ENCODE data around the gene TMIGD1.
A peak's percentile ranks its signal among the peaks of the same experiment; 100 is the strongest.

Gene TMIGD1

GRCh38 chr17:30379303-30379902 lies 45.5 kb upstream of the TMIGD1 start:
- ATAC-seq, result peak; percentile 21
- TF ChIP-seq TSHZ2 (CRISPR knock-in tag; IDR thresholded peaks at IDR 0.05), result no peak
- TF ChIP-seq PATZ1 (CRISPR knock-in tag; IDR thresholded peaks at IDR 0.05; ENCODE audit: borderline replicate concordance), result no peak
- no peak for TF ChIP-seq ZNF8 (CRISPR knock-in tag; IDR thresholded peaks at IDR 0.05)
- TF ChIP-seq ZFP3 (CRISPR knock-in tag; IDR thresholded peaks at IDR 0.05), result no peak
- TF ChIP-seq ZFP30 (CRISPR knock-in tag; IDR thresholded peaks at IDR 0.05), result no peak
- no peak for TF ChIP-seq GLIS3 (CRISPR knock-in tag; IDR thresholded peaks at IDR 0.05)
- TF ChIP-seq TCF4 (CRISPR knock-in tag; IDR thresholded peaks at IDR 0.05; ENCODE audit: borderline replicate concordance), result no peak
- TF ChIP-seq OSR1 (CRISPR knock-in tag; IDR thresholded peaks at IDR 0.05), result no peak
- no peak for TF ChIP-seq RARB (CRISPR knock-in tag; IDR thresholded peaks at IDR 0.05)
- TF ChIP-seq SNAI2 (CRISPR knock-in tag; IDR thresholded peaks at IDR 0.05), result no peak
- TF ChIP-seq ZNF565 (CRISPR knock-in tag; conservative IDR thresholded peaks at IDR 0.05; ENCODE audit: low read depth), result no peak
- no peak for TF ChIP-seq POU6F1 (CRISPR knock-in tag; IDR thresholded peaks at IDR 0.05; ENCODE audit: borderline replicate concordance, low read depth)
- no peak for TF ChIP-seq CSDC2 (CRISPR knock-in tag; IDR thresholded peaks at IDR 0.05)
- TF ChIP-seq ARNTL (CRISPR knock-in tag; IDR thresholded peaks at IDR 0.05; ENCODE audit: borderline replicate concordance, low read depth), result no peak
- no peak for TF ChIP-seq PPARA (CRISPR knock-in tag; IDR thresholded peaks at IDR 0.05; ENCODE audit: borderline replicate concordance)
- TF ChIP-seq BACH2 (CRISPR knock-in tag; IDR thresholded peaks at IDR 0.05; ENCODE audit: borderline replicate concordance), result no peak
- TF ChIP-seq TOX (CRISPR knock-in tag; IDR thresholded peaks at IDR 0.05; ENCODE audit: borderline replicate concordance), result no peak
- no peak for TF ChIP-seq ISL1 (CRISPR knock-in tag; IDR thresholded peaks at IDR 0.05)
- no peak for TF ChIP-seq CREB5 (CRISPR knock-in tag; IDR thresholded peaks at IDR 0.05; ENCODE audit: low read depth)

- TF ChIP-seq ZFP3 (CRISPR knock-in tag; IDR thresholded peaks at IDR 0.05) (no peak), ZNF8 (CRISPR knock-in tag; IDR thresholded peaks at IDR 0.05) (no peak), RARB (CRISPR knock-in tag; IDR thresholded peaks at IDR 0.05) (no peak), PPARA (CRISPR knock-in tag; IDR thresholded peaks at IDR 0.05; ENCODE audit: borderline replicate concordance) (no peak), POU6F1 (CRISPR knock-in tag; IDR thresholded peaks at IDR 0.05; ENCODE audit: borderline replicate concordance, low read depth) (no peak), TSHZ2 (CRISPR knock-in tag; IDR thresholded peaks at IDR 0.05) (no peak), SNAI2 (CRISPR knock-in tag; IDR thresholded peaks at IDR 0.05) (no peak), ZC3H10 (CRISPR knock-in tag; IDR thresholded peaks at IDR 0.05) (no peak), TOX (CRISPR knock-in tag; IDR thresholded peaks at IDR 0.05; ENCODE audit: borderline replicate concordance) (no peak), PATZ1 (CRISPR knock-in tag; IDR thresholded peaks at IDR 0.05; ENCODE audit: borderline replicate concordance) (no peak), ISL1 (CRISPR knock-in tag; IDR thresholded peaks at IDR 0.05) (no peak), OSR1 (CRISPR knock-in tag; IDR thresholded peaks at IDR 0.05) (no peak), ZNF565 (CRISPR knock-in tag; conservative IDR thresholded peaks at IDR 0.05; ENCODE audit: low read depth) (no peak), CSDC2 (CRISPR knock-in tag; IDR thresholded peaks at IDR 0.05) (no peak), ZFP30 (CRISPR knock-in tag; IDR thresholded peaks at IDR 0.05) (no peak)
- peak; percentile 97 for ATAC-seq
Observed at GRCh38 chr17:30378825-30379302, 45.0 kb upstream of the TMIGD1 start, which contains the start of gene CPD. TSS of gene CPD (plus strand) at chr17:30378927. CDS start at chr17:30378981, 54 bp downstream.
